HG02623 (cell line): ENCODE measurements around the gene PVALEF.

Source experiments
- ATAC-seq: cut with Tn5 transposase; IDR thresholded peaks from one replicate; pipeline ENCODE4 v1.9.1; 2021; ENCODE audit warnings: moderate library complexity; ENCODE audit not compliant: unreplicated experiment

PVALEF gene

DNA sequence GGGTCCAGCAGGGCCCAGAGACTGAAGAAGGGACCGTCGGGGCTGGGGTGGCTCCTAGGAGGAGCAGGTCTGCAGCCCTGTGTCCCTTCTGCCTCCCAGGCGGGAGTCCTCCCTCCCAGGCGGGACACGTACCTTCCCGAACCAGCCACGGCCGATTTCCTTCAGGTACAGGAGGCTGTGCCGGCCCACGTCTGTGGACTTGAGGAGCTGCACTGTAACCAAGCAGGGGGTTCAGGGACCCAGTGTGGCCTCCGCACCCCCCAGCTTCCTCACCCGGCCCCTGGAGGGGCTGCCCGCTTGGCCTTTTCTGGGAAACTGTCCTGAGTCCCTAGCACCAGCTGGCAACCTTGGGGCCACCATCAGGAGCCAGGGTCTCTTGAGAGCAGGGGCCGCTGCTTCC, 37.0 kb upstream of the PVALEF start:
- no peak for ATAC-seq

DNA sequence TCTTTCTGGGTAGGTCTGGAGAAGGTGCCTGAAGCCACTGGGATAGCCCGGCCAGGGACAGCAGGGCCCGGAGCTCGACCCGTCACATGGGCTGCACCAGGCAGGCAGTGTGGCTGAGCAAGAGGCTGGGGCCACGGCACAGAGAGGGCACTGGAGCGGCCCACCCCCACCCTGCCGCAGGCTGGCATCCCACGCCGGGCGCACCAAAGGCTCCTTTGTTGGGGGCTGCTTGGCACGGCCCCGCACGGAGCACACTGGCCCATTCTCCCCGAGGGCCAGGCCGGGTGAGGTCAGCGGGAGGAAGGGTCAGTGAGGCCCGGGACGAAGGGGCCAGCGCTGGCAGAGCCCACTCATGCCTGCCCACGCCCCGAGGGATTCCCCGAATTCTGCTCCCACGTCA, 36.5 kb upstream of the PVALEF start:
- ATAC-seq, result no peak

DNA sequence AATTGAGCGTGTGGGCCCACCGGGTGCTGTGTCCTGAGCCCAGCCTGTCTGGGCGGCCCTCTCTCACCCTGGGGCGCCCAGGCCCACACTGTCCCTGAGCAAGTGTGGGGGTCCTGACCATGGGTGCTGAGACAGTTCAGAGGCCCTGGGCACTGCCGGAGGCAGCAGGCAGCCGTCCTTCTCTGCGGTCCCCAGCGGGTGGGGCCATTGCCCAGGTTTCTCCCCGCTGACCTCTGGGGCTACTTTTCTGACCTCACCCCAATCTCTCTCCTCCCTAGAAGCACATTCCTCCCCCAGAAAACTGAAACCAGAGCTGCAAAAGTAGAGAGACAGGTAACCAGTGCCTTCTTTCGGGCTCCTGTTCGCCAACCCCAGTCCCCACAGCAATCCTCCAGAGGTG, 36.0 kb upstream of the PVALEF start:
- no peak for ATAC-seq

DNA sequence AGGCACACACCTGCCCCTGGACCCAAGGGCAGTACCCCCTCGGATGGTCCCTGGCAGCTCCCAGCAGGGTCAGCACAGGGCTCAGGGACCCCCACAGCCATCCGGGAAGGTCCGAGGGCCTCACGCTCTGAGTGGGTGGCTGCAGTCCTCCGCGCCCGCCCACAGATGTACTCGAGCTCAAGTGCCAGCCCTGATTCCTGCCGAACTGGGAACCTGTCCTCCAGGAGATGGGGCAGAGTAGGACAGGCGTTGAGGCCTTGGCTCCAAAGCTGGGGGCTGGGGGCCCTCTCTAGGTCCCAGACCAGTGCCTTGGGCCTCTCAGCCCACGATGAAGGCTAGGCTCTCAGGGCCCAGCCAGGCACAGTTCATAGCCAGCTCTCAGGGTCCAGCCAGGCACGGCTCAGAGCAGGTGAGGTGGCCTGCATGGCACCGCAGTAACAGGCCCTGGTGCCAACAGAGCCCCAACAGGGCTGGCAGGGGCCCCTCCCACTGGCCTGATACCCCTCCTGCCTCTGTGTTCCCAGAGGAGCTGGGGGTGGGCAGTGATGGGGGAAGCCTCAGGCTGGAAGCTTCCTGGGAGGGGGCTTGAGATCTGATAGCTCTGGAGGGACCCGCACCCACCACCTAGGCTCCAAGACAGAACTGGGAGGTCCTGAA, 35.5 kb upstream of the PVALEF start:
- no peak for ATAC-seq

DNA sequence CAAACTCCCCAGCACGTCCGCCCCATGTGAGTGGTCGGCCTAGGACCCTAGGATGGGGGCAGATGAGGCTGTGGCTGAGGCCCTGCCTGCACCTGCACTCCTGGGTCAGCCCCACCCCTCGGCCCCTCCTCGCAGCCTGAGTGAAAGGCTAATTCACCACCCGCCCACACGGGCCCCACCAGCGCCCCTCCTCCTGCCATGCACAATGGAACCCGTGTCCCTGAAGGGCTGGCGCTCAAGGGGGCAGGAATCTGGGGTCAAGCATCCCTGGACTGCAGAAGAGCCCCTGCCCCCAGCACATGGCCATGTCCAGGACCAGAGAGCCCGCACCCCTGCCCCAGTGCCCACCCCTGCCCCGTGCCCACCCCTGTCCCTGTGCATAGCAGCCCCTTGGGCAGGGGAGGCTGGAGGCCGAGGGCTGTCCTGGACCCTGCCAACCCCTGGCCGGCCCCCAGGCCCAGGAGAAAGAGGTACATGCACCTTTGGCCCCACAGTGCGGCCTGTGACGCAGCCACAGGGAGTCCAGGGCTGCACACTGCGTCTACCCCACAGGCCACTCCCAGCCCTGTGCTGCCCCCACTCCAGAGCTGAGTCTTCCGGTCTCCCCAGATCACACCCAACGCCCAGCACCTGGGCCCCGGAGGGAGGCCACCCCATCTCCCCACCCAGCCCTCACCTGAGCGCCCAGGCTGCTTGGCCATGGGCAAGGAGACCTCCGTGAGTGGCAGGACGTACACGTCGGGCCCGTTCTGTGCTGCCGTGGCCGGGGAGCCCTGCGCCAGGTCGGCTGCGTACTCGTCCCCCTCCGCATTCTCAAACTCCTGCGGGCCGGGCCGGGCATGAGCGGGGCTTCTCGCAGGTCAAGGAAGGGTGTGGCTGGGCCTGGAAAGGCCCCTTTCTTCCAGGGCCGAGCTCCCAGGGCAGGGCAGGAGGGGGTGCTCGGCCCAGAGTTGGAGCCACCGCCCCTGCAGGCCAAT, 34.6 kb upstream of the PVALEF start:
- ATAC-seq, result no peak

DNA sequence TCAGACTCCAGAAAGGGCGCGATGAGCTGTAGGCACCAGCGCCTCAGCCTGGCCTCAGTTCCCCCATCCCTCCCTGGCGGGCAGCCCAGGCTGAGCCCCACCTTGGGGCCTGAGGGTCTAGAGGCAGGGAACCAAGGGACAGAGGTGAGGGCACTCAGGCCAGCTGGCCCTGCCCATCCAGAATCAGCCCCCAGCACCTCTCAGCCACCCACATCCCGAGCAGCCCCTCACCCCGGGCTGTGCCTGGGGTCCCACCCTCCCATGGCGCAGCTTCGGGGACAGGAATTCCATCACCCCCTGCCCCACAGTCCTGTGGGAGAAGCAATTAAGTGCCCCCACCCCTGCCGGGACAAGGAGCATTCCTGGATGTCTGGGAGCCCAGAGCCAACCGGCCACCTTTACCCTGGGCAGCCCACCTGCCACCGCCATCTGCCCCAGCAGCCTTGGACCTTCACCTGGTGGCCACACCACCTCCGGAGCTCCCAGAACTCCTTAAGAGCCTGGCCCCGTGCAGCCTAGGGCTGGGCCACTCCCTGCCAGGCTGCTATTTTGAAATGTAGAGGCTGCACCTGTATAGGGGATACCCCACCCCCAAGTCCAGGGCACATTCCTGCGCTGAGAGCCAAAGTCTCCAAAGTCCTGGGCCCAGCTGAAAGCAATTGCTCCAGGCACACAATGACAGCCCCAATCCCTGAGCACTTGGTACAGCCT, 33.7 kb upstream of the PVALEF start:
- ATAC-seq, result no peak

DNA sequence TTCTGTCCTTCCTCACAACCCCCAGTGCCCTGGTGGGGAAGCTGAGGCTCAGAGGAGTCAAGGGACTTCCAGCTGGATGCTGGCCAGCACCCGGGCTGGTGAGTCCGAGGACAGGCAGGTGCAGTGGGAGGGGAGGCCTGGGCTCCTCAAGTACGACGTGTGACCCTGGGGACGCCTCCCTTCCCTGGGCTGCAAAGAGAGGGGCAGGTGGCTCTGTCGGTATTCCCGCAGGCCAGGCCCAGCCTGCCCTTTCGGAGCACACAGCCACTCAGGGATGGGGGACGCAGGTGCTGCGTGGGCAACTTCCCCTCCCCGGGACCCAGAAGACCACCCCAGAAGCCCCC, 33.1 kb upstream of the PVALEF start:
- ATAC-seq, result no peak

DNA sequence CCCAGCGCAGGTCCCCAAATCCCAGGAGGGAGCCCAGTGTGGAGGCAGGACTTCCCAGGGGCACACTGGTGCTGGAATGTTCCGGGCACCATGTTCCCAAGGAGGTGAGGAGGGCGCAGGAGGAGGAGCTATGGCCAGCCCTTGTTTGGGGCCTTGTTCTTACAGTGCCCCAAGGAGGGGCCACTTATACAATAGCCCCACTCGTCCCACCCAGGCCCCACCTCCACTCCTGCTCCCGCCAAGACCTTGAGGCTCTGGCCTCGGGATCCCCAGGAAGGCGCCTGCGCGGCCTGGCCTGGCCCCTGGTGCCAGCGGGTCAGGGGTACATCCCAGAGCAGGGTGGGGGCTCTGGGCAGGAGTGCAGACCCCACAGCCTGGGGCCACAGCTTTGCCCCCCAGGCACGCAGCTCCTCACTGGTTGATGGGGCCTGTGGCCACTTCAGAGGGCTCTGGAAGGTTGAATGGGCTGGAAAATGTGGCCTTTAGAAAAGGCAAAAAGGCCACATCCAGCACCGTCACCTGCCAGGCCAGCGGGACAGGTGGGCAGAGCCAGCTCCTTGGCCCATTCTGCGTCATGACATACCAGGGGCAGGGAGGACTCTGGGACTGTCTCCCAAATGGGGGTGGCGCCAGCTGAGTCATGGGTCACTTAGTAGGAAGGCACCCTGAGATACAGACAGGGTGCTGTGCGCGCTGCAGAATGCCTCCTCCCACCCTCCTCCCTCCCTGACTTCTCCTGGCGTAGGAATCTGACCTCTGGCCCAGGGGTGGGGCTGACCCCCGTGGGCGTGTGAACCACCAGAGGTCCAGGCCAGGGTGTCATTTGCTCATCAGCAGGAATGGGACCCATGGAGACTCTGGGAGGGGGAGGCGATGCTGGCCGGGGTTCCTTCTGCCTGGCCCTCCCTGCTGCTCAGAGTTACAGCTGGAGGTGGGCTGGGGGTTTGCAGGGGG, 32.3 kb upstream of the PVALEF start:
- ATAC-seq, result no peak

DNA sequence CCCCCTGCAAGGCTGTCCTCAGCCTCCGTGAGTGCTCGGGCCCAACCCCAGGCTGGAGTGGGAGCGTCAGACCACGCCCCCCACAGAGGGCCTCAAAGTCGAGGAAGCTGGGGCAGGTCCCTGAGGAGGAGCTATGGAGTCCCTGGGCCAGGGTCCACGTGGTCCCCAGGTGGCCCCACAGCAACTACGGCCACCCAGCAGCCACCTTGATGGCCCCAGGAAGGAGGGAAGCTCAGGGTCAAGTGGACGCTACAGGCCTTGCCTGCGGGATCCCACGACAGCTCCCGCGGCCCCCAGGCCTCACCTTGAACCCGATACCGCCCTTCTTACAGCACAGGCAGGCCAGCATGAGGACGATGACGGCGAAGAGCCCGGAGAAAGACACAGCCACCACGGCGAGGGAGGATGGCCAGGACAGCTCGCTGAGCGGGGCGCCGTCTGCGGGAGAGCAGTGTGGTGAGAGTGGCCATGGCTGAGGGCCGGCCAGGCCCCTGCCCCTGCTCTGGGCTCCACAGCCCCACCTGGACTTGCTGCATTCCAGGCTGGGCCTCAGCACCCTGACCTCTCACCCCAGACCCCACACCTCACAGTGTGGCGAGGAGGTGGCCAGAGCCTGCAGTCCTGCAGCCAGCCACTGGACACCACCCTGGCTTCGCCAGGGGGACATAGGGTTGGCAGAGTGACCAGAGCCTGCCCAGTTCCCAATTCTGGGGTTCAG, 31.1 kb upstream of the PVALEF start:
- no peak for ATAC-seq

DNA sequence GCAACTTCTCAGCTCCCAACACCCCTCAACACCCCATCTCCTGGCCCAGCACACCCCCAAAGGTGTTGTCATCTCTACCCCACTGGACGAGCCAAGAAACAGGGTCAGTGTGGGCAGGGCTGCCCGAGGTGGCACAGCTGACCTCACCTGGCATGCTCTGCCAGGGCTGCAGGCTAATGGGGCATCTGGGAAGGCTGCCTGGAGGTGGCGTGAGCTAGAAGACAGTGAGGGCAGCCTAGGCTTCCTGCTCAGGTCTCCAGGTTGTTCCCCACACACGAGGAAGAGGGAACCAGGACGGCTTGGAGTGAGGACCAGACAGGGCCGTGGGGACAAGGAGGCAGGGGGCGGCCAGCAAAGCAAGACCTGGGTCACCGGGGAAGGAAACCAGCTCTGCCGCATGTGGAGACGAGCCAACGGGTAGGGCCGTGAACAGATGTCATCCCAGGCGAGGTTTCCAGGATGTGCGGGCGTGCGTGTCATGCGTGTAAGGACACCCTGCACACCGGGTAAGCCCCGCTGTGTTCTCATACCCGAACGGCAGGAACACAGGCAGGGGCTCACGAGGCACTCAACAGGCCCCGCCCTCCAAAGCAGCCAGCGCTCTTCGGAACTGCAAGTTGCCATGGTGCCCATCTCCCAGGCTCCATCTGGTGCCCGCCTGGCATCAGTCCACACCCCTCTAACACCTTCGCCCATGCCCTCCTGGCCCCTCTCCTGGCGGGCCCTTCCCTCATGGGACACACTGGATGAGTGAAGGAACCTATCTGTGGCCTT, 29.6 kb upstream of the PVALEF start:
- no peak for ATAC-seq

DNA sequence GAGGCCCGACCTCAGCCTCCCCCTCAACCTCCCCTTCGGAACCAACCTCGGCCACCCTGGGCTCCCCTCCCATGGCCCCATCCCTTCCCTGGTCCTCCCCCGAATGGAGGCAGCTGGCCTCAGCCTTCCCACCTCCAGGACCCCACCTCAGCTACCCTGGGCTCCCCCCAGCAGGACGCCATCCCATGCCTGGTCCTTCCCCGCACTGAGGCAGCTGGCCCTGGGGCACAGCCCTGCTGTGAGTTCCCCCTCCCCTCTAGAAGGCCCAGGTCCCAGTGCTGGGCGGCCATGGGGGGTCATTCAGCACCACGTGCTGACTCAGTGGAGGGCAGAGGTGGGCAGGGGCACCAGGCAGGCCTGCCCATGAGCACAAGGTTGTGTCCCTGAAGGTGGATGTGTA, 28.9 kb upstream of the PVALEF start:
- no peak for ATAC-seq

DNA sequence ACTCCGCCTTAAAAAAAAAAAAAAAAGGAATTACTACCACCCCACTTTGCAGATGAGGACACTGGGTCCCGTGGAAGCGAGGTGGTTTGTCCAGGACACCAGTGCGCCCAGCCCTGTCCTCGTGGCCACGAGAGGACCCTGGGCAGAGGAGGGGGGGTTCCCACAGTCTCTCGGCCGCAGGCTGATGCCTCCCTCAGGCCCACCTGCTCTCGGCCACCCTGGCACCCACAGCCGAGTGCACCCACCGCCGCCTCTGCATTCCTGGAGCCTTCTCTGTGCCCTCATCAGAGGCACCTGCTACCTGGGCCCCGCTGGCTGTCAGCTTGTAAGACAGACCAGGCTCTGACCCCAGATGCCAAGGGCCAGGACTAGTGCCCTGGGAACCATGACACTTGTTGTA, 28.1 kb upstream of the PVALEF start:
- ATAC-seq, result no peak

DNA sequence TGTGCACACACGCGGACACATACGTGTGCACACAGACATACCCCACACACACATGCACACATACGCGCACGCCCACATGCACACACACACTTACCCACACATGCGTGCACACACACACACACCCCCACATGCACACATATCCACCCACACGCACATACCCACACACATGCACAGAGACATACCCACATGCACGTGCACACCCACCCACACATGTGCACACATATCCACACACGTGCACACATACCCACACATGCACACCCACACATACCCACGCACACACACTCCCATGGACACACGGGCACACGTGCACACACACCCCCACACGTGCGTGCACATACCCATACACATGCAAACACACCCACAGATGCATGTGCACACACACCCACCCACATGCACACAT, 27.2 kb upstream of the PVALEF start:
- no peak for ATAC-seq

DNA sequence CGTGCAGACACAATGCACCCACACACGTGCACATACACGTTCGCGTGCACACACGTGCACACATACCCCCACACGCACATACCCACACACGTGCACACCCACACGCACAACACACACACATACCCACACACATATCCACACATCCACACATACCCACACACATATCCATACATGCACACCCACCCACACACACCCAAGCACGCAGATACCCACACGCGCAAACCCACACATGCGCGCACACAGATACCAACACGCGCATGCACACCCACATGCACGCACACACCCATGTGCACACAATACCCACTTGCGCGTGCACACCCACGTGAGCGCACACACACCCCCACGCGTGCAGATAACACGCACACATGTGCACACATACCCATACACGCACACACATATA, 26.8 kb upstream of the PVALEF start:
- no peak for ATAC-seq

DNA sequence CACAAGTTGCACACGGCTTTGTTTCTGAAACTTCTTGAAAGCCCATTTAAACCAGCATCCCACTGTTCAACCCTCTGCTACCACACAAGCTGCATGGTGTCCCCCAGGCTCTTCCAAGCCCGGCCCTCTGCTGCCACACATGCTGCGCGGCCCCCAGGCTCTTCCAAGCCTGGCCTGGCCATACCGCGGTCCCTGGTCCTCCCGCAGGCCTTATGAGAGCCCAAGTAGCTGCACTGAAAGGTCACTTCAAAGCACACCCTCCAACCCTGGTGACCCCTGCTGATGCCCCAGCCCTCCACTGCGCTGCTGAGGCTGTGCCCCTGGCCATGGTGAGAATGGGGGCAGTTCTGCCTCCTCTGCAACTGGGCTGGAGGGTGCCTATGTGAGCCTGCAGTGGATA, 25.9 kb upstream of the PVALEF start:
- no peak for ATAC-seq

DNA sequence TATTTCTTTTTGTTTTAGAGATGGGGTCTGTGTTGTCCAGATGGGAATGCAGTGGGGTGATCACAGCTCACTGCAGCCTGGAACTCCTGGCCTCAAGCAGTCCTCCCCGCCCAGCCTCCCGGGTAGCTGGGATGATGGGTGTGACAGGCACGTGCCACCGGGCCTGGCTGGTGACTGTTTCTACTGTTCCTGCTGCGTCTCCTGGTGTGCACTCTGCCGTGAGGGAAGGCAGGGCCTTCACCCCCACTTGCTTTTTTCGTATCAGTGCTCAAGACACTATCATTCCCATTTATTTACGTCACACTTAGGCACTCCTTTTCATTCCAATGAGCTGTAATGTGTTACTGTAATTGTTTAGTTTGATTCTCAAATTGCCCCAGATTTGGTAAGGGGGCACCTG, 25.3 kb upstream of the PVALEF start:
- ATAC-seq, result no peak

DNA sequence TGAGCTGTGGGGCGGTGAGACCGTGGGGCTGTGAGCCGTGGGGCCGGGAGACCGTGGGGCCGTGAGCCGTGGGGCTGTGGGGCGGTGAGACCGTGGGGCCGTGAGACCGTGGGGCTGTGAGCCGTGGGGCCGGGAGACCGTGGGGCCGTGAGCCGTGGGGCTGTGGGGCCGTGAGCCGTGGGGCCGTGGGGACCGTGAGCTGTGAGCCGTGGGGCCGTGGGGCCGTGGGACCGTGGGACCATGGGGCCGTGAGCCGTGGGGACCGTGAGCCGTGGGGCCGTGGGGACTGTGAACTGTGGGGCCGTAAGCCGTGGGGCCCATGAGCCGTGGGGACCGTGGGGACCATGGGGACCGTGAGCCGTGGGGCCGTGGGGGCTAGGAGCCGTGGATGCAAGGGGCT, 24.6 kb upstream of the PVALEF start:
- no peak for ATAC-seq

DNA sequence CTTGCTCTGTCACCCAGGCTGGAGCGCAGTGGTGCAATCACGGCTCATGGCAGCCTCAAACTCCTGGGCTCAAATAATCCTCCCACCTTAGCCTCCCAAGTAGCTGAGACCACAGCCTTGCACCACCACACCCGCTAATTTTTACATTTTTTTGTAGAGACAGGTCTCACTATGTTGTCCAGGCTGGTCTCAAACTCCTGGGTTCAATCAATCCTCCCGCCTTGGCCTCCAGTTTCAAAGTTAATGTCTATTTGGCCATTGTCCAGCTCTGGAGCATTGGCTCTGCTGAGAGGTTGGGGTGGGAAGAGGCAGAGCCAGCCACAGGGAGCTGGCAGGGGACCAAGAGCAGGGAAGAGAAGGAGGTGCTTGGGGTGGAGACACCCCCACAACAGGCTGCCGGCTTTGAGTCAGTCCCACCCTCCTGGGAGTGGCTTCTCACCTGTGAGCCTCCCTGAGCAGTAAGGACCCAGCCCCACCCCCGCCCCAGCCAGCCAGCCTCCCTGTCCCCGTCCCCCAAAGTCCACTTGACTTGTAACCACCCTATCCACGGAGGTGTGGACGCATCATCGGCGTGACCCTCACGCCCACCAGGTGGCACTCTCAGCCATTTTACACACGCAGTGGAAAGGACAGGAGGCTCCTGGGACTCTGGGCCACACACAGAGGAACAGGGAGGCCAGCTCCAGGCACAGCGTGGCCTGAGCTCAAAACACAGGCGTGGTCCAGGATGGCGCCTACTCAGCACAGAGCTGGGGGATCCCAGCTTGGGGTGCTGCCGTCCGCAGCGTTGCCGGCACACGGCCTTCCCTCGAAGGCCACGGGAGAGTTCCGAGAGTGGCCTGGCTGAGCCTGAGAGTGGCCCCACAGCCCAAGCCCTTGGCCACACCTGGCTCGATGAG, 22.8 kb upstream of the PVALEF start:
- ATAC-seq, result no peak

DNA sequence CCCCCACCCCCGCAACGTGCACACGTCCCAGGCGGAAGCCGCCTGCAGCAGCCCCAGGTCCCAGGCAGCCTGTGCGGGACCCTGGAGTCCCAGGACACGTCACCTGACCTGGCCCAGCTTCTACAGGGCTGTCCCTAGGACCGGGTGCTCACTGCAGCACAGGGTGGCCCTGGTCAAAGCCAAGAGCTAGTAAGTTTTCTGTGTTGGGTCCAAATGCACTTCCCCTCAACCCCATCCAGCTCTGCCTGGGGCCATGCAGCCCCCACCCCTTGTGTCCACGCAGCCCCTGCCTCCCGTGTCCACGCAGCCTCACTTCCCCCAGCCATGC, 22.1 kb upstream of the PVALEF start:
- no peak for ATAC-seq
